DMS114 treated with DMSO at 0.1 percent for 48 hours (cell line): ENCODE results near the gene PGR.

Experiments used
- DNase-seq: peaks from one replicate; lab custom pipeline; 2025; ENCODE audit not compliant: unreplicated experiment; lab: John Stamatoyannopoulos, UW

PGR gene

GRCh38 chr11:101083335-101083734 is 46.3 kb downstream of the PGR start:
- DNase-seq: no peak

- no peak for DNase-seq
Observed at GRCh38 chr11:101082813-101083212, 46.8 kb downstream of the PGR start.

GRCh38 chr11:101063706-101064105 is 65.9 kb downstream of the PGR start:
- no peak for DNase-seq

- no peak for DNase-seq
Observed at GRCh38 chr11:101061606-101062005, 68.0 kb downstream of the PGR start.

GRCh38 chr11:101059331-101059730 is 70.3 kb downstream of the PGR start:
- DNase-seq: no peak

- DNase-seq: no peak
Observed at GRCh38 chr11:101053492-101053891, 76.1 kb downstream of the PGR start.

- DNase-seq: no peak
Observed at GRCh38 chr11:101051677-101052076, 77.9 kb downstream of the PGR start.

GRCh38 chr11:101049813-101050212 is 79.8 kb downstream of the PGR start:
- DNase-seq: no peak

GRCh38 chr11:101049123-101049522 is 80.5 kb downstream of the PGR start:
- DNase-seq: no peak

- no peak for DNase-seq
Observed at GRCh38 chr11:101048479-101048878, 81.1 kb downstream of the PGR start.

- no peak for DNase-seq
Observed at GRCh38 chr11:101046947-101047346, 82.7 kb downstream of the PGR start.

GRCh38 chr11:101045415-101045814 is 84.2 kb downstream of the PGR start:
- DNase-seq: no peak

- no peak for DNase-seq
Observed at GRCh38 chr11:101043940-101044339, 85.7 kb downstream of the PGR start.

GRCh38 chr11:101035872-101036271 is 93.7 kb downstream of the PGR start:
- DNase-seq: no peak

- no peak for DNase-seq
Observed at GRCh38 chr11:101034076-101034475, 95.5 kb downstream of the PGR start.

- no peak for DNase-seq
Observed at GRCh38 chr11:101032991-101033390, 96.6 kb downstream of the PGR start.

GRCh38 chr11:101031713-101032112 is 97.9 kb downstream of the PGR start:
- DNase-seq: no peak

GRCh38 chr11:101030692-101031091 is 98.9 kb downstream of the PGR start:
- no peak for DNase-seq

GRCh38 chr11:101030015-101030414 is 99.6 kb downstream of the PGR start:
- no peak for DNase-seq

GRCh38 chr11:101028644-101029043 is 101.0 kb downstream of the PGR start:
- DNase-seq: no peak

GRCh38 chr11:101022256-101022655 is 107.4 kb downstream of the PGR start:
- DNase-seq: no peak

- no peak for DNase-seq
Observed at GRCh38 chr11:101019870-101020269, 109.7 kb downstream of the PGR start.

GRCh38 chr11:101014600-101015285 is 114.9 kb downstream of the PGR start:
- no peak for DNase-seq
